Loucy (cell line): ENCODE measurements around the gene POU2F3.

ENCODE experiments used
- EZH2phosphoT487 ChIP-seq: fragments of 200-600 bp; IDR thresholded peaks from 2 replicates; pipeline ENCODE4 v1.6.1; 2018; ENCODE audit warnings: antibody characterized with exemption, mild to moderate bottlenecking, moderate library complexity, borderline replicate concordance
- TF ChIP-seq, protein P1 (sequence below): fragments of 200-600 bp; sonication (generic); conservative IDR thresholded peaks from 2 replicates; pipeline ENCODE4 v1.5.1; 2014; ENCODE audit warnings: mild to moderate bottlenecking, antibody characterized with exemption, low read length

DNA sequence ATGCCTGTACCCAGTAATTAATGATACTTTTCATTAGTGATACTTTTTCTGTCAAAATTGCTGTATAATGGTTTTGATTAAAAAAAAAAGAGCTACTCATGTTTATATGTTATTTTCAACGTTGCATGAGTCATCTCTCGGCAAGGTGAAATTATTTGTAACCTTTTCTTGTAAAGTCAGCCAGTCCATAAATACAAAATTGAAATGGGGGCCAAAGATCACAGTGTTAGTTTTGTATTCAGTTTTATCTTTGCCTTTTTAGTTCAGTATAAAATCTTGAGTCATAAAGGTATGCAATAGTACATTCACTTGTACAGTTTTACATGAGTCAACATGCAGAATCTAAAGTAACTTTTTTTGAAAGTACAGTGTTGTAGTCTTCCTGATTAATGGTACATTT lies 100.6 kb downstream of the POU2F3 start:
- TF ChIP-seq, protein P1, sequence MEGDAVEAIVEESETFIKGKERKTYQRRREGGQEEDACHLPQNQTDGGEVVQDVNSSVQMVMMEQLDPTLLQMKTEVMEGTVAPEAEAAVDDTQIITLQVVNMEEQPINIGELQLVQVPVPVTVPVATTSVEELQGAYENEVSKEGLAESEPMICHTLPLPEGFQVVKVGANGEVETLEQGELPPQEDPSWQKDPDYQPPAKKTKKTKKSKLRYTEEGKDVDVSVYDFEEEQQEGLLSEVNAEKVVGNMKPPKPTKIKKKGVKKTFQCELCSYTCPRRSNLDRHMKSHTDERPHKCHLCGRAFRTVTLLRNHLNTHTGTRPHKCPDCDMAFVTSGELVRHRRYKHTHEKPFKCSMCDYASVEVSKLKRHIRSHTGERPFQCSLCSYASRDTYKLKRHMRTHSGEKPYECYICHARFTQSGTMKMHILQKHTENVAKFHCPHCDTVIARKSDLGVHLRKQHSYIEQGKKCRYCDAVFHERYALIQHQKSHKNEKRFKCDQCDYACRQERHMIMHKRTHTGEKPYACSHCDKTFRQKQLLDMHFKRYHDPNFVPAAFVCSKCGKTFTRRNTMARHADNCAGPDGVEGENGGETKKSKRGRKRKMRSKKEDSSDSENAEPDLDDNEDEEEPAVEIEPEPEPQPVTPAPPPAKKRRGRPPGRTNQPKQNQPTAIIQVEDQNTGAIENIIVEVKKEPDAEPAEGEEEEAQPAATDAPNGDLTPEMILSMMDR = no peak
- TF ChIP-seq EZH2phosphoT487 = no peak
